ENCODE measurements around the gene LRRC4C.

Gene LRRC4C

GRCh38 chr11:40269865-40270264 is 1189.6 kb downstream of the LRRC4C start:
- no peaks in the 10 kb centered on the region for H3K36me3 ChIP-seq (ENCODE audit: low read depth)
- H3K4me1 ChIP-seq (ENCODE audit: insufficient read depth, poor library complexity, severe bottlenecking), result no peaks in the 10 kb centered on the region
- H3K27me3 ChIP-seq (ENCODE audit: insufficient read depth, poor library complexity, severe bottlenecking), result peaks cover 18% of the 10 kb centered on the region
- ATAC-seq (ENCODE audit: low read depth) (no peak), DNase-seq (ENCODE audit: low spot score) (no peak)
- H3K27ac ChIP-seq (ENCODE audit: poor library complexity, severe bottlenecking), result no peak overlapping the region
- TF ChIP-seq CTCF (IDR thresholded peaks at IDR 0.05; ENCODE audit: poor library complexity, severe bottlenecking), result no peak
- H3K9me3 ChIP-seq (ENCODE audit: severe bottlenecking), result no peaks in the 10 kb centered on the region
- H3K4me3 ChIP-seq (ENCODE audit: severe bottlenecking), result no peak overlapping the region

GRCh38 chr11:40268551-40268950 is 1190.9 kb downstream of the LRRC4C start:
- DNase-seq (ENCODE audit: low spot score) (no peak), ATAC-seq (ENCODE audit: low read depth) (no peak)
- Histone ChIP-seq H3K27me3 (ENCODE audit: insufficient read depth, poor library complexity, severe bottlenecking) (peaks cover 18% of the 10 kb centered on the region), H3K27ac (ENCODE audit: poor library complexity, severe bottlenecking) (no peak overlapping the region), H3K4me3 (ENCODE audit: severe bottlenecking) (no peak overlapping the region), H3K36me3 (ENCODE audit: low read depth) (no peaks in the 10 kb centered on the region), H3K4me1 (ENCODE audit: insufficient read depth, poor library complexity, severe bottlenecking) (no peaks in the 10 kb centered on the region), H3K9me3 (ENCODE audit: severe bottlenecking) (no peaks in the 10 kb centered on the region)
- no peak for TF ChIP-seq CTCF (IDR thresholded peaks at IDR 0.05; ENCODE audit: poor library complexity, severe bottlenecking)

- H3K4me1 ChIP-seq (ENCODE audit: insufficient read depth, poor library complexity, severe bottlenecking), result no peaks in the 10 kb centered on the region
- H3K27ac ChIP-seq (ENCODE audit: poor library complexity, severe bottlenecking), result no peak overlapping the region
- H3K4me3 ChIP-seq (ENCODE audit: severe bottlenecking), result no peak overlapping the region
- no peak for TF ChIP-seq CTCF (IDR thresholded peaks at IDR 0.05; ENCODE audit: poor library complexity, severe bottlenecking)
- ATAC-seq (ENCODE audit: low read depth) (no peak), DNase-seq (ENCODE audit: low spot score) (no peak)
- no peaks in the 10 kb centered on the region for H3K27me3 ChIP-seq (ENCODE audit: insufficient read depth, poor library complexity, severe bottlenecking)
- no peaks in the 10 kb centered on the region for H3K9me3 ChIP-seq (ENCODE audit: severe bottlenecking)
- no peaks in the 10 kb centered on the region for H3K36me3 ChIP-seq (ENCODE audit: low read depth)
These were observed 1204.0 kb downstream of the LRRC4C start for GRCh38 chr11:40255457-40255856.

GRCh38 chr11:40253166-40253565 is 1206.3 kb downstream of the LRRC4C start:
- H3K27ac ChIP-seq (ENCODE audit: poor library complexity, severe bottlenecking), result no peak overlapping the region
- H3K27me3 ChIP-seq (ENCODE audit: insufficient read depth, poor library complexity, severe bottlenecking), result no peaks in the 10 kb centered on the region
- no peak for ATAC-seq (ENCODE audit: low read depth)
- no peak for TF ChIP-seq CTCF (IDR thresholded peaks at IDR 0.05; ENCODE audit: poor library complexity, severe bottlenecking)
- H3K36me3 ChIP-seq (ENCODE audit: low read depth), result no peaks in the 10 kb centered on the region
- no peak overlapping the region for H3K4me3 ChIP-seq (ENCODE audit: severe bottlenecking)
- H3K4me1 ChIP-seq (ENCODE audit: insufficient read depth, poor library complexity, severe bottlenecking), result no peaks in the 10 kb centered on the region
- H3K9me3 ChIP-seq (ENCODE audit: severe bottlenecking), result no peaks in the 10 kb centered on the region
- DNase-seq (ENCODE audit: low spot score), result no peak

GRCh38 chr11:40252236-40252635 is 1207.2 kb downstream of the LRRC4C start:
- no peaks in the 10 kb centered on the region for H3K4me1 ChIP-seq (ENCODE audit: insufficient read depth, poor library complexity, severe bottlenecking)
- H3K27ac ChIP-seq (ENCODE audit: poor library complexity, severe bottlenecking), result no peak overlapping the region
- TF ChIP-seq CTCF (IDR thresholded peaks at IDR 0.05; ENCODE audit: poor library complexity, severe bottlenecking), result no peak
- no peak for DNase-seq (ENCODE audit: low spot score)
- no peaks in the 10 kb centered on the region for H3K36me3 ChIP-seq (ENCODE audit: low read depth)
- ATAC-seq (ENCODE audit: low read depth), result no peak
- H3K9me3 ChIP-seq (ENCODE audit: severe bottlenecking), result no peaks in the 10 kb centered on the region
- H3K4me3 ChIP-seq (ENCODE audit: severe bottlenecking), result no peak overlapping the region
- H3K27me3 ChIP-seq (ENCODE audit: insufficient read depth, poor library complexity, severe bottlenecking), result no peaks in the 10 kb centered on the region
